IMR-90 (cell line): Measurements from ENCODE around the gene CNTFR. TPM values are rescaled to one million over a fixed set of nuclear protein-coding genes. Genes with fewer than 3 reads are reported as not detected.

ENCODE experiments used
- ATAC-seq: fragments of 200-7000 bp; cut with Tn5 transposase; 2 replicates; pipeline ENCODE4 v1.9.1; 2020; ENCODE audit warnings: low read depth, mild to moderate bottlenecking, moderate library complexity
- BruUV-seq: library from RNA; stranded (reverse); fragments of 400-500 nt; replicated peaks from 2 replicates; lab custom pipeline; 2021; lab: Mats Ljungman, UMichigan
- CTCF ChIA-PET: fragments of 300-600 bp; formaldehyde crosslinking; extraction: SDS; loops from one replicate; lab custom pipeline; 2021; ENCODE audit warnings: antibody characterized with exemption; lab: Yijun Ruan, JAX
- POLR2A ChIA-PET: fragments of 300-600 bp; sonication (Branson Sonifier 250); formaldehyde crosslinking; loops from one replicate; lab custom pipeline; 2022; ENCODE audit warnings: antibody characterized with exemption; ENCODE audit not compliant: unreplicated experiment; lab: Charles Lee
- DNase-seq: peaks from one replicate; pipeline ENCODE4 v3.0.0; 2013
- H2AFZ ChIP-seq: replicated peaks from 2 replicates; pipeline ENCODE3; 2013; ENCODE audit warnings: low read length, mild to moderate bottlenecking; ENCODE audit not compliant: poor library complexity
- H2AK5ac ChIP-seq: 2 replicates; pipeline ENCODE4 v1.6.1; 2013; ENCODE audit warnings: low read depth, low read length, inconsistent platforms
- H2AK9ac ChIP-seq: replicated peaks from 2 replicates; pipeline ENCODE3; 2013; ENCODE audit warnings: mild to moderate bottlenecking, low read depth, low read length, moderate library complexity; ENCODE audit not compliant: poor library complexity
- H2BK120ac ChIP-seq: 2 replicates; pipeline ENCODE4 v1.6.1; 2013; ENCODE audit warnings: low read depth, low read length, inconsistent platforms
- H2BK15ac ChIP-seq: 3 replicates; pipeline ENCODE4 v1.6.1; 2013; ENCODE audit warnings: low read depth, low read length, inconsistent platforms
- H2BK20ac ChIP-seq: 2 replicates; pipeline ENCODE4 v1.6.1; 2013; ENCODE audit warnings: low read depth, mild to moderate bottlenecking, inconsistent platforms, low read length, moderate library complexity
- H2BK5ac ChIP-seq: 2 replicates; pipeline ENCODE4 v1.6.1; 2013; ENCODE audit warnings: mild to moderate bottlenecking, low read depth, low read length, inconsistent platforms; ENCODE audit not compliant: poor library complexity, severe bottlenecking
- H3K14ac ChIP-seq: replicated peaks from 2 replicates; pipeline ENCODE4 v1.6.1; 2013; ENCODE audit warnings: low read depth, low read length, inconsistent platforms
- H3K18ac ChIP-seq: 2 replicates; pipeline ENCODE4 v1.6.1; 2013; ENCODE audit warnings: low read depth, low read length, control low read depth
- H3K23ac ChIP-seq: 2 replicates; pipeline ENCODE4 v1.6.1; 2013; ENCODE audit warnings: low read depth, low read length, inconsistent platforms
- H3K27ac ChIP-seq: 2 replicates; pipeline ENCODE4 v1.5.1; 2013; ENCODE audit warnings: mild to moderate bottlenecking, control low read depth, low read length; ENCODE audit not compliant: insufficient read depth
- H3K27me3 ChIP-seq: 2 replicates; pipeline ENCODE4 v1.6.1; 2013; ENCODE audit warnings: low read length; ENCODE audit not compliant: control insufficient read depth, insufficient read depth
- H3K36me3 ChIP-seq: 2 replicates; pipeline ENCODE4 v1.6.1; 2013; ENCODE audit warnings: low read length, mixed read lengths; ENCODE audit not compliant: control insufficient read depth, insufficient read depth
- H3K4ac ChIP-seq: 2 replicates; pipeline ENCODE4 v1.6.1; 2013; ENCODE audit warnings: low read depth, low read length, inconsistent platforms
- H3K4me1 ChIP-seq: 2 replicates; pipeline ENCODE4 v1.6.1; 2013; ENCODE audit warnings: low read length, mixed read lengths; ENCODE audit not compliant: control insufficient read depth, insufficient read depth
- H3K4me2 ChIP-seq: 2 replicates; pipeline ENCODE4 v1.6.1; 2013; ENCODE audit warnings: low read depth, mild to moderate bottlenecking, control low read depth, low read length, moderate library complexity
- H3K4me3 ChIP-seq: 2 replicates; pipeline ENCODE4 v1.5.1; 2013; ENCODE audit warnings: low read depth, mild to moderate bottlenecking, control low read depth, low read length, moderate library complexity; ENCODE audit not compliant: insufficient read depth
- H3K56ac ChIP-seq: 2 replicates; pipeline ENCODE4 v1.6.1; 2013; ENCODE audit warnings: low read length, inconsistent platforms; ENCODE audit not compliant: insufficient read depth; ENCODE audit errors: extremely low read depth
- H3K79me1 ChIP-seq, 2 experiments: 2 replicates each; pipeline ENCODE4 v1.6.1; 2013; ENCODE audit warnings: low read length in 2 of 2, inconsistent platforms in 1 of 2, low read depth in 1 of 2
- H3K9ac ChIP-seq: 2 replicates; pipeline ENCODE4 v1.6.1; 2013; ENCODE audit warnings: low read depth, low read length, control low read depth
- H3K9me1 ChIP-seq: 2 replicates; pipeline ENCODE4 v1.6.1; 2013; ENCODE audit warnings: low read length, inconsistent platforms; ENCODE audit not compliant: insufficient read depth
- H3K9me3 ChIP-seq: 2 replicates; pipeline ENCODE4 v1.6.1; 2013; ENCODE audit warnings: low read length; ENCODE audit not compliant: control insufficient read depth, insufficient read depth
- H4K20me1 ChIP-seq: 2 replicates; pipeline ENCODE4 v1.6.1; 2013; ENCODE audit warnings: low read length, inconsistent platforms; ENCODE audit not compliant: insufficient read depth
- H4K5ac ChIP-seq: 2 replicates; pipeline ENCODE4 v1.6.1; 2013; ENCODE audit warnings: mild to moderate bottlenecking, low read depth, low read length, control low read depth
- H4K8ac ChIP-seq, 2 experiments: 2 replicates each; pipeline ENCODE4 v1.6.1; 2013; ENCODE audit warnings: low read depth in 2 of 2, low read length in 2 of 2, control low read depth in 1 of 2, inconsistent platforms in 1 of 2
- H4K91ac ChIP-seq: 2 replicates; pipeline ENCODE4 v1.6.1; 2013; ENCODE audit warnings: low read depth, low read length, inconsistent platforms; ENCODE audit not compliant: insufficient read depth
- BHLHE40 ChIP-seq: fragments of 150-350 bp; IDR thresholded peaks from 2 replicates; pipeline ENCODE4 v1.6.1; 2016; ENCODE audit warnings: mild to moderate bottlenecking, low read depth, low read length
- CEBPB ChIP-seq: IDR thresholded peaks from 2 replicates; pipeline ENCODE4 v1.6.1; 2012; ENCODE audit warnings: low read depth, low read length, improper control_type of control experiment
- MAZ ChIP-seq: IDR thresholded peaks from 2 replicates; pipeline ENCODE4 v1.6.1; 2012; ENCODE audit warnings: low read depth, mild to moderate bottlenecking, low read length, improper control_type of control experiment, moderate library complexity, borderline replicate concordance
- WGBS, 2 experiments: methylation state at CpG; one replicate each; pipeline versions ENCODE4 v1.1.5 to v1.1.7; 2013; ENCODE audit warnings: missing lambda C conversion rate in 2 of 2; ENCODE audit not compliant: insufficient read length in 1 of 2; ENCODE audit errors: extremely low coverage in 2 of 2; 5-methylcytosine and 5-hydroxymethylcytosine counted together
- dilution Hi-C: fragments of 300-500 bp; cut with HindIII; formaldehyde crosslinking; loops from one replicate; pipeline ENCODE4 v1.14.3; 2018; ENCODE audit warnings: low sequenced_read_pairs; ENCODE audit not compliant: unreplicated experiment
- in situ Hi-C: fragments of 300-500 bp; cut with MboI; formaldehyde crosslinking; loops from 3 replicates; pipeline ENCODE4 v1.14.3; 2019; ENCODE audit warnings: low sequenced_read_pairs, inconsistent platforms, mixed read lengths
- intact Hi-C: fragments of 100-400 bp; cut with micrococcal nuclease; formaldehyde crosslinking; loops from 2 replicates; pipeline ENCODE4 v1.10.0; 2022
- polyA plus RNA-seq, 3 experiments: library from polyadenylated mRNA; depleted of rRNA; stranded (reverse); fragments of >200 nt; gene quantifications; 2 replicates each; pipeline ENCODE4 v1.2.3, GENCODE V29; 2012; ENCODE audit warnings: low replicate concordance in 1 of 3
- total RNA-seq: library from RNA; depleted of rRNA; stranded (reverse); fragments of >200 nt; gene quantifications from 2 replicates; pipeline ENCODE4 v1.2.3, GENCODE V29; 2012
- TF ChIP-seq, protein P1 (sequence below): fragments of 150-350 bp; IDR thresholded peaks from 2 replicates; pipeline ENCODE4 v1.6.1; 2017; ENCODE audit warnings: mild to moderate bottlenecking, antibody characterized with exemption, low read length, low read depth

The CNTFR gene
- total and polyA plus RNA-seq, 2 of the 4 experiments (the other 2 are of a cell fraction): not detected

DNA sequence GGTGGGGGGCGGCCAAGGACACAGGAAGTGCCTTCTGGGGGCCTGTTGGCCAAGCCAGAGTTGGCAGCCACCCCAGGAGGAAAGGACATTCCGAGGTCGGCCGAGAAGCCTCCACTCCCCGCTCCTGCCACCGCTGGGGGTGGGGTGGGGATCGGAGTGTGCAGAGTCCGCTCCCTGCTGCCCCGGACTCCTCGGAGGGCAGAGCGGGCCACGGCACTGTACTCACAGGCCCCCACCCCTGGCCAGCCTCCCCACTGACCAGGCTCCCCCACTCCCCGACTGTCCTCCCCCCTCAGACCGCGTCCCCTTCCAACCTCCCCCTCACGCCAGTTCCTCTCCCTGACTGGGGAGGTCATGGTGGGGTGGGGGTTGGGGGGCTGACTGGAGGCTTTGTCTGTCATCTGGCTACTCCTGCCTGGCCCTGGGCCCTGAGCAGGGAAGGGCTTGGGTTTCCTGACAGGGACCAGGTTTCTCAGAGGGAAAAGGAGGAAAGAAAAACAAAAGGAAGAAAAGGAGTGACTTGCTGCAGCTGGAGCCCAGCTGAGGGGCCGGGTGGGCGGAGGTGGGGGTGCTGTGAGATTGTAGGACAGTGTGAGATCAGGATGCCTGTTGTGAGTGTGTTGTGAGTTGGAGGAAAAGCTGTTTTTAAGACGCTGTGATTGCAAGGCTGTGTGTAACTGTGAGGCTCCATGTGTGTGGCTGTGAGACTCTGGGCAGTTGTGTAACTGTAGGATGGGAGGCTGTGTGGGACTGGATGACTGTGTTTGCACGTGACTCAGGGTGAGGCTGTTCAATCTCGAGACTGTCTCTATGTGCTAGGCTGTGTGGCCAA is 29.7 kb downstream of the CNTFR start:
- CTCF ChIA-PET: interaction anchor here (2.3 kb wide), 1 partner anchor 12 kb away, joined by 6 read pairs; no protein-coding TSS in a partner anchor

More for the DNA sequence above, 29.7 kb downstream of the CNTFR start:
- H3K9ac ChIP-seq: no peak overlapping the region
- no peak overlapping the region for H2BK20ac ChIP-seq
- no peak overlapping the region for H3K56ac ChIP-seq
- peaks cover 3% of the 10 kb centered on the region; the same call in 1 of the 2 replicates for H3K9me3 ChIP-seq
- no peak overlapping the region for H2BK15ac ChIP-seq
- dilution Hi-C loops: no loop called here
- no peak overlapping the region for H2AK5ac ChIP-seq
- H3K14ac ChIP-seq: no peak overlapping the region
- H3K4ac ChIP-seq: no peak overlapping the region
- H2AK9ac ChIP-seq: no peak overlapping the region
- no peak overlapping the region for H3K23ac ChIP-seq
- H3K9me1 ChIP-seq: no peaks in the 10 kb centered on the region
- H3K4me1 ChIP-seq: peaks cover 9% of the 10 kb centered on the region; the same call in 1 of the 2 replicates
- H3K4me3 ChIP-seq: no peak overlapping the region
- BruUV-seq: no TSS peak
- H4K91ac ChIP-seq: no peak overlapping the region
- 7% methylated on average over 4 of the region's 21 CpGs; no CpG with 5 or more reads in 1 of the 2 experiments for WGBS, 2 experiments
- intact Hi-C loops: no loop called here
- no peaks in the 10 kb centered on the region for H3K36me3 ChIP-seq
- H3K27me3 ChIP-seq: peaks cover 55% of the 10 kb centered on the region
- in situ Hi-C loops: no loop called here
- H4K8ac ChIP-seq: no peak overlapping the region
- H3K27ac ChIP-seq: no peak overlapping the region
- peak overlapping the region; percentile 78; the same call in 1 of the 2 replicates for H3K4me2 ChIP-seq
- peak; percentile 94 for ATAC-seq
- TF ChIP-seq CEBPB: peak; percentile 87
- no peak for TF ChIP-seq MAZ
- TF ChIP-seq BHLHE40: peak; percentile 91
- TF ChIP-seq, protein P1, sequence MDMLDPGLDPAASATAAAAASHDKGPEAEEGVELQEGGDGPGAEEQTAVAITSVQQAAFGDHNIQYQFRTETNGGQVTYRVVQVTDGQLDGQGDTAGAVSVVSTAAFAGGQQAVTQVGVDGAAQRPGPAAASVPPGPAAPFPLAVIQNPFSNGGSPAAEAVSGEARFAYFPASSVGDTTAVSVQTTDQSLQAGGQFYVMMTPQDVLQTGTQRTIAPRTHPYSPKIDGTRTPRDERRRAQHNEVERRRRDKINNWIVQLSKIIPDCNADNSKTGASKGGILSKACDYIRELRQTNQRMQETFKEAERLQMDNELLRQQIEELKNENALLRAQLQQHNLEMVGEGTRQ: peak; percentile 74
- H2AFZ ChIP-seq: peak overlapping the region; percentile 64
- no peak overlapping the region for H2BK120ac ChIP-seq
- H3K79me1 ChIP-seq: no peaks in the 10 kb centered on the region
- H2BK5ac ChIP-seq: no peak overlapping the region
- POLR2A ChIA-PET: no interaction called here
- H4K5ac ChIP-seq: no peak overlapping the region
- H4K20me1 ChIP-seq: no peaks in the 10 kb centered on the region
- H3K18ac ChIP-seq: no peak overlapping the region; the same call in 1 of the 2 replicates
- DNase-seq: peak; percentile 59
